Fibroblast of mammary gland (primary cell): ENCODE results near the gene HSPBAP1.
A peak's percentile ranks its signal among the peaks of the same experiment; 100 is the strongest.
"Not testable (repeated sequence)": the region's sequence is repeated elsewhere in the genome, so short reads cannot be mapped to it uniquely, and the experiment has no call there.

Experiments used
- DNase-seq: peaks from one replicate; pipeline ENCODE4 v3.0.0-alpha.2; 2010; ENCODE audit warnings: low read depth
- H3K4me3 ChIP-seq: 2 replicates; pipeline ENCODE4 v1.5.1; 2011; ENCODE audit warnings: low read depth, mild to moderate bottlenecking, low read length, moderate library complexity; ENCODE audit not compliant: control insufficient read depth
- CTCF ChIP-seq: conservative IDR thresholded peaks from 2 replicates; pipeline ENCODE4 v1.5.1; 2011; ENCODE audit warnings: low read depth, low read length, inconsistent platforms; ENCODE audit not compliant: control insufficient read depth, insufficient read depth

HSPBAP1 gene

GRCh38 chr3:122760453-122761271 is 33.0 kb downstream of the HSPBAP1 start:
- no peak overlapping the region for H3K4me3 ChIP-seq
- TF ChIP-seq CTCF, result no peak
- no peak for DNase-seq

- no peak for TF ChIP-seq CTCF
- H3K4me3 ChIP-seq, result no peak overlapping the region
- peak; percentile 59 for DNase-seq
Observed at GRCh38 chr3:122758877-122759560, 34.6 kb downstream of the HSPBAP1 start.

- DNase-seq, result no peak
- no peak overlapping the region for H3K4me3 ChIP-seq
- no peak for TF ChIP-seq CTCF
Observed at GRCh38 chr3:122755491-122755890, 38.1 kb downstream of the HSPBAP1 start.

GRCh38 chr3:122754929-122755328 is 38.7 kb downstream of the HSPBAP1 start:
- peak; percentile 96 for TF ChIP-seq CTCF
- peak; percentile 61 for DNase-seq
- no peak overlapping the region for H3K4me3 ChIP-seq

GRCh38 chr3:122748347-122748746 is 45.3 kb downstream of the HSPBAP1 start:
- no peak overlapping the region for H3K4me3 ChIP-seq
- no peak for TF ChIP-seq CTCF
- DNase-seq, result no peak

GRCh38 chr3:122747295-122747694 is 46.3 kb downstream of the HSPBAP1 start:
- not testable (repeated sequence) for H3K4me3 ChIP-seq, DNase-seq

- no peak for TF ChIP-seq CTCF
Observed at GRCh38 chr3:122745369-122746021, 48.1 kb downstream of the HSPBAP1 start.

More at GRCh38 chr3:122745369-122746021, 48.1 kb downstream of the HSPBAP1 start:
- peak; percentile 75 for DNase-seq
- no peak overlapping the region for H3K4me3 ChIP-seq
